H9 (cell line): ENCODE measurements around the gene TTLL1. TPM values are rescaled to one million over a fixed set of nuclear protein-coding genes. Genes with fewer than 3 reads are reported as not detected.

Experiments
- DNase-seq: peaks from one replicate; pipeline ENCODE4 v3.0.0-alpha.2; 2017
- H2AFZ ChIP-seq: one replicate; pipeline ENCODE4 v1.6.1; 2013; ENCODE audit warnings: mild to moderate bottlenecking, low read length, control low read depth, moderate library complexity
- H2AK5ac ChIP-seq: 2 replicates; pipeline ENCODE4 v1.6.1; 2013; ENCODE audit warnings: low read length, control low read depth, mixed read lengths; ENCODE audit not compliant: insufficient read length
- H2BK120ac ChIP-seq: one replicate; pipeline ENCODE4 v1.6.1; 2013; ENCODE audit warnings: low read depth, mild to moderate bottlenecking, low read length, control low read depth, inconsistent platforms; ENCODE audit not compliant: poor library complexity, severe bottlenecking
- H2BK12ac ChIP-seq: 2 replicates; pipeline ENCODE4 v1.6.1; 2013; ENCODE audit warnings: low read length, control low read depth, mixed read lengths, low read depth; ENCODE audit not compliant: insufficient read length
- H2BK15ac ChIP-seq: 2 replicates; pipeline ENCODE4 v1.6.1; 2013; ENCODE audit warnings: low read depth, low read length, control low read depth
- H2BK20ac ChIP-seq: one replicate; pipeline ENCODE4 v1.6.1; 2013; ENCODE audit warnings: low read depth, mild to moderate bottlenecking, low read length, control low read depth, inconsistent platforms; ENCODE audit not compliant: poor library complexity, severe bottlenecking
- H2BK5ac ChIP-seq: 2 replicates; pipeline ENCODE4 v1.6.1; 2013; ENCODE audit warnings: low read length, control low read depth, mixed read lengths; ENCODE audit not compliant: insufficient read length
- H3K14ac ChIP-seq: 2 replicates; pipeline ENCODE4 v1.6.1; 2013; ENCODE audit warnings: low read length, control low read depth; ENCODE audit not compliant: insufficient read depth
- H3K18ac ChIP-seq: 2 replicates; pipeline ENCODE4 v1.6.1; 2013; ENCODE audit warnings: low read depth, mild to moderate bottlenecking, mixed read lengths, low read length, control low read depth; ENCODE audit not compliant: insufficient read length
- H3K23ac ChIP-seq: 2 replicates; pipeline ENCODE4 v1.6.1; 2013; ENCODE audit warnings: low read length, control low read depth, mixed read lengths, low read depth; ENCODE audit not compliant: insufficient read length
- H3K23me2 ChIP-seq: 2 replicates; pipeline ENCODE4 v1.6.1; 2013; ENCODE audit warnings: low read depth, mild to moderate bottlenecking, mixed read lengths, low read length, control low read depth; ENCODE audit not compliant: insufficient read length, poor library complexity, severe bottlenecking
- H3K27ac ChIP-seq: 2 replicates; pipeline ENCODE4 v1.5.1; 2013; ENCODE audit warnings: low read length, control low read depth, mixed read lengths, low read depth; ENCODE audit not compliant: insufficient read length
- H3K27me3 ChIP-seq: 2 replicates; pipeline ENCODE4 v1.6.1; 2013; ENCODE audit warnings: low read length, control low read depth, inconsistent platforms; ENCODE audit not compliant: insufficient read depth
- H3K4ac ChIP-seq: 2 replicates; pipeline ENCODE4 v1.6.1; 2013; ENCODE audit warnings: low read depth, mild to moderate bottlenecking, control low read depth, inconsistent platforms, low read length, moderate library complexity
- H3K4me1 ChIP-seq: 2 replicates; pipeline ENCODE4 v1.6.1; 2013; ENCODE audit warnings: low read length, control low read depth, inconsistent platforms; ENCODE audit not compliant: insufficient read depth
- H3K4me2 ChIP-seq: 2 replicates; pipeline ENCODE4 v1.6.1; 2013; ENCODE audit warnings: low read length, control low read depth, mixed read lengths; ENCODE audit not compliant: insufficient read length, insufficient read depth
- H3K56ac ChIP-seq: 2 replicates; pipeline ENCODE4 v1.6.1; 2013; ENCODE audit warnings: low read depth, mild to moderate bottlenecking, mixed read lengths, low read length, control low read depth; ENCODE audit not compliant: insufficient read length
- H3K79me1 ChIP-seq: 2 replicates; pipeline ENCODE4 v1.6.1; 2013; ENCODE audit warnings: low read depth, mild to moderate bottlenecking, moderate library complexity, low read length, control low read depth, inconsistent platforms; ENCODE audit not compliant: insufficient read depth, poor library complexity, severe bottlenecking
- H3K79me2 ChIP-seq: 2 replicates; pipeline ENCODE4 v1.6.1; 2013; ENCODE audit warnings: low read length, control low read depth, inconsistent platforms; ENCODE audit not compliant: insufficient read depth
- H3K9ac ChIP-seq: 2 replicates; pipeline ENCODE4 v1.6.1; 2013; ENCODE audit warnings: low read length, control low read depth, mixed read lengths; ENCODE audit not compliant: insufficient read length; ENCODE audit errors: extremely low read depth
- H3K9me3 ChIP-seq: one replicate; pipeline ENCODE4 v1.6.1; 2013; ENCODE audit warnings: low read depth, low read length, inconsistent platforms; ENCODE audit not compliant: control insufficient read depth
- H3T11ph ChIP-seq: one replicate; pipeline ENCODE4 v1.6.1; 2013; ENCODE audit warnings: mild to moderate bottlenecking, low read length, control low read depth, inconsistent platforms
- H4K20me1 ChIP-seq: one replicate; pipeline ENCODE4 v1.6.1; 2013; ENCODE audit not compliant: control insufficient read depth, insufficient read length, insufficient read depth
- H4K5ac ChIP-seq: 2 replicates; pipeline ENCODE4 v1.6.1; 2013; ENCODE audit warnings: low read depth, mild to moderate bottlenecking, mixed read lengths, low read length, control low read depth; ENCODE audit not compliant: insufficient read length
- H4K8ac ChIP-seq: replicated peaks from 2 replicates; pipeline ENCODE4 v1.6.1; 2013; ENCODE audit warnings: low read length, control low read depth, mixed read lengths, low read depth; ENCODE audit not compliant: insufficient read length
- H4K91ac ChIP-seq: 2 replicates; pipeline ENCODE4 v1.6.1; 2013; ENCODE audit warnings: low read depth, mild to moderate bottlenecking, moderate library complexity, mixed read lengths, low read length, control low read depth; ENCODE audit not compliant: insufficient read length
- H3K27ac Mint-ChIP-seq, 3 experiments: 2 replicates in 2 of 3; 3 replicates in 1 of 3; pipeline ENCODE4 v1.8.0; 2020 to 2021; ENCODE audit warnings: mixed read lengths in 3 of 3, mild to moderate bottlenecking in 1 of 3, moderate library complexity in 1 of 3
- H3K27me3 Mint-ChIP-seq: 2 replicates; pipeline ENCODE4 v1.8.0; 2021; ENCODE audit warnings: low read depth, mild to moderate bottlenecking, moderate library complexity, mixed read lengths
- H3K36me3 Mint-ChIP-seq, 3 experiments: 2 replicates in 2 of 3; 3 replicates in 1 of 3; pipeline ENCODE4 v1.8.0; 2020 to 2021; ENCODE audit warnings: low read depth in 3 of 3, mixed read lengths in 3 of 3; ENCODE audit not compliant: insufficient read depth in 1 of 3
- H3K4me1 Mint-ChIP-seq, 2 experiments: 2 replicates each; pipeline ENCODE4 v1.8.0; 2020; ENCODE audit warnings: mixed read lengths in 2 of 2
- H3K4me3 Mint-ChIP-seq, 2 experiments: 2 replicates in 1 of 2; 3 replicates in 1 of 2; pipeline ENCODE4 v1.8.0; 2020 to 2021; ENCODE audit warnings: mild to moderate bottlenecking in 2 of 2, mixed read lengths in 2 of 2, moderate library complexity in 1 of 2
- H3K9me3 Mint-ChIP-seq, 2 experiments: 2 replicates in 1 of 2; 3 replicates in 1 of 2; pipeline ENCODE4 v1.8.0; 2020; ENCODE audit warnings: mild to moderate bottlenecking in 2 of 2, mixed read lengths in 2 of 2, moderate library complexity in 1 of 2
- CTCF ChIP-seq: fragments of 200-600 bp; sonication (generic); conservative IDR thresholded peaks from 3 replicates; pipeline ENCODE4 v1.8.0; 2021; ENCODE audit warnings: antibody characterized with exemption, mild to moderate bottlenecking
- WGBS: extraction: QIAGEN DNeasy Blood & Tissue Kit; methylation state at CpG from one replicate; pipeline ENCODE4 v1.1.7; 2013; ENCODE audit warnings: missing lambda C conversion rate, low lambda C conversion rate, mixed read lengths; ENCODE audit not compliant: insufficient read length; ENCODE audit errors: extremely low coverage; 5-methylcytosine and 5-hydroxymethylcytosine counted together
- total RNA-seq: library from RNA; stranded (reverse); gene quantifications from 2 replicates; pipeline ENCODE4 v1.2.1, GENCODE V29; 2021

TTLL1 gene
- total RNA-seq, 1 experiment from 2014 or later = 4.1 TPM

- Histone ChIP-seq H3T11ph (no peak overlapping the region), H3K18ac (no peak overlapping the region), H3K4me1 (peaks cover 8% of the 10 kb centered on the region; the same call in 1 of the 2 replicates), H4K5ac (no peak overlapping the region), H4K91ac (no peak overlapping the region), H3K4me2 (no peak overlapping the region), H2BK20ac (no peak overlapping the region), H3K14ac (no peak overlapping the region), H2AFZ (no peak overlapping the region), H3K23me2 (peaks cover 3% of the 10 kb centered on the region), H3K56ac (no peak overlapping the region), H2BK5ac (no peak overlapping the region), H2BK120ac (no peak overlapping the region), H3K23ac (no peak overlapping the region), H3K9ac (no peak overlapping the region), H3K79me2 (peaks cover 52% of the 10 kb centered on the region; the same call in 1 of the 2 replicates), H3K79me1 (peaks cover 3% of the 10 kb centered on the region), H3K27ac (no peak overlapping the region), H3K9me3 (no peaks in the 10 kb centered on the region), H4K8ac (no peak overlapping the region), H2AK5ac (no peak overlapping the region), H4K20me1 (no peaks in the 10 kb centered on the region), H3K4ac (no peak overlapping the region), H3K27me3 (no peaks in the 10 kb centered on the region), H2BK12ac (no peak overlapping the region), H2BK15ac (no peak overlapping the region)
- no peak for DNase-seq
- H3K36me3 Mint-ChIP-seq = peaks cover 0 to under 1% (median 0%) of the 10 kb centered on the region in 3 experiments; a peak in 2 of 7 replicates
- no peaks in the 10 kb centered on the region for H3K9me3 Mint-ChIP-seq
- H3K4me1 Mint-ChIP-seq = peaks cover 60% of the 10 kb centered on the region in 2 experiments
- TF ChIP-seq CTCF = no peak
- WGBS = no CpG with 5 or more reads among the region's 4 CpGs
- H3K4me3 Mint-ChIP-seq = no peak overlapping the region
- H3K27me3 Mint-ChIP-seq = no peaks in the 10 kb centered on the region; the same call in 1 of the 2 replicates
- H3K27ac Mint-ChIP-seq = no peak overlapping the region
Observed at GRCh38 chr22:43008921-43009320, 80.3 kb downstream of the TTLL1 start.
